ENCODE results near the gene TBX10.

- peak; percentile 75 for TF ChIP-seq CTCF (conservative IDR thresholded peaks at IDR 0.05; ENCODE audit: low read length)
- TF ChIP-seq EZH2phosphoT487 (IDR thresholded peaks at IDR 0.05; ENCODE audit: borderline replicate concordance, low read depth, low read length), result no peak
Observed at GRCh38 chr11:67630228-67630942, 9.2 kb downstream of the TBX10 start.

All from OCI-LY7 (cell line).